Glomerular visceral epithelial cell (primary cell): ENCODE measurements around the gene AXIN1.
"Not testable (repeated sequence)": the region's sequence is repeated elsewhere in the genome, so short reads cannot be mapped to it uniquely, and the experiment has no call there.

Source experiments
- DNase-seq: peaks from one replicate; pipeline ENCODE4 v3.0.0-alpha.2; 2016; ENCODE audit errors: extremely low spot score

AXIN1 gene

DNA sequence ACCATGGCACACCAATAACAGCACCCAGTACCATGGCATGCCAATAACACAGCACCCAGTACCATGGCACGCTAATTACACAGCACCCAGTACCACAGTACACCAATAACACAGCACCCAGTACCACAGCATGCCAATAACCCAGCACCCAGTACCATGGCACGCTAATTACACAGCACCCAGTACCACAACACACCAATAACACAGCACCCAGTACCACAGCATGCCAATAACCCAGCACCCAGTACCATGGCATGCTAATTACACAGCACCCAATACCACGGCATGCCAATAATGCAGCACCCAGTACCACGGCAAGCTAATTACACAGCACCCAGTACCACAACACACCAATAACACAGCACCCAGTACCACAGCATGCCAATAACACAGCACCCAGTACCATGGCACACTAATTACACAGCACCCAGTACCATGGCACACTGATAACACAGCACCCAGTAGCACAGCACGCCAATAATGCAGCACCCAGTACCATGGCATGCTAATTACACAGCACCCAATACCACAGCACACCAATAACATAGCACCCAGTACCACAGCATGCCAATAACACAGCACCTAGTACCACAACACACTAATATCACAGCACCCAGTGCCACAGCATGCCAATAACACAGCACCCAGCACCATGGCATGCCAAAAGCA is 18.2 kb downstream of the AXIN1 start:
- DNase-seq, result not testable (repeated sequence)

DNA sequence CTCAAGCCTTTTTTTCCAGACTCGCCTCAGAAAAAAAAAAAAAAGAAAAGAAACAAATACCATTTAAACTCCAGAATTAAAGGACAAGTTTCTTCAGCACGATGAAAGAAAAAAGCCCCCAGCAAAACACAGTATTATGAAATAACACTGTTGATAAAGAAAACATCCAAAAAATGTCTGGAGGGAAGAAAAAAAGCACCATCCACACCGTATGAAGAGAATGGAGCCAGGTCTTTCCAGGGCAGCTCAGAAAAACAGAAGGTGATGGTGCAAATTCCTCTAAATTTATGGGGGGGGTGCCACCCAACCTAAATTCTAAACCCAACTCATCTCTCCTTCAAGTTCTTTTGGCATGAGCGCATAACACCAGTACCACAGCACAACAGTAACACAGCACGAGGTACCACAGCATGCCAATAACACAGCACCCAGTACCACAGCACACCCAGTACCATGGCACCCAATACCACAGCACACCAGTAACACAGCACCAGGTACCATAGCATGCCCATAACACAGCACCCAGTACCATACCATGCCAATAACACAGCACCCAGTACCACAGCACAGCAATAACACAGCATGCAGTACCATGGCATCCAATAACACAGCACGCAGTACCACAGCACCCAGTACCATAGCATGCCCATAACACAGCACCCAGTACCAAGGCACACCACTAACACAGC is 19.0 kb downstream of the AXIN1 start:
- no peak for DNase-seq

DNA sequence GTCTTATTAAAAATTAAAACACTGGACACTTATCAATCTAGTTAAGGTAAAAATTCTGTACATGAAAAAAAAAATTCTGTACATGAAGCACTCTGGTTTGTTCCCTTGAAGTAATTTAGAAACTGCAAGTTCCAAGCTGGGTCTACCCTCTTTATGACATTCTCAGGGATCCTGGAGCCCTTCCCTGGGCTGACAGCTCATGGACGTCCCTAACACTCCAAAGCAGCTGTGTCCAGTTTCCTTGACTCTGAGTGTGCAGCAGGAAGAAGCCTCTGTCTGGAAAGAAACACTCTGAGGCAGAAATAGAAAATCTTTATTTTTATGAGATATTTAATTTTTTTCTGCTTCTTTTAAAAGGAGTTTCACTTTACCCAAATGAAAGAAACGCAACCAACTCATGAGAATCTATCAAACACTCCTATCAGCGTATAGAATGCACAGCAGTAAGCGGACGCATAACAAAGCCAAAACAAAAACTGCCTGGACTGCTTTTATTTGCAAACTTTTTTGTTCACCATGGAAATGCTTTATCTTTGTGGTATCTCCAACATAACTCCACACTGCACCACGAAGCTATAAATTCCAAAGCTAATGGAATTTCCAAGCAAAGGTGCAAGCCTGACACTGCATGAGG is 21.2 kb downstream of the AXIN1 start:
- not testable (repeated sequence) for DNase-seq

GRCh38 chr16:330741-331140 is 21.8 kb downstream of the AXIN1 start:
- DNase-seq, result no peak

DNA sequence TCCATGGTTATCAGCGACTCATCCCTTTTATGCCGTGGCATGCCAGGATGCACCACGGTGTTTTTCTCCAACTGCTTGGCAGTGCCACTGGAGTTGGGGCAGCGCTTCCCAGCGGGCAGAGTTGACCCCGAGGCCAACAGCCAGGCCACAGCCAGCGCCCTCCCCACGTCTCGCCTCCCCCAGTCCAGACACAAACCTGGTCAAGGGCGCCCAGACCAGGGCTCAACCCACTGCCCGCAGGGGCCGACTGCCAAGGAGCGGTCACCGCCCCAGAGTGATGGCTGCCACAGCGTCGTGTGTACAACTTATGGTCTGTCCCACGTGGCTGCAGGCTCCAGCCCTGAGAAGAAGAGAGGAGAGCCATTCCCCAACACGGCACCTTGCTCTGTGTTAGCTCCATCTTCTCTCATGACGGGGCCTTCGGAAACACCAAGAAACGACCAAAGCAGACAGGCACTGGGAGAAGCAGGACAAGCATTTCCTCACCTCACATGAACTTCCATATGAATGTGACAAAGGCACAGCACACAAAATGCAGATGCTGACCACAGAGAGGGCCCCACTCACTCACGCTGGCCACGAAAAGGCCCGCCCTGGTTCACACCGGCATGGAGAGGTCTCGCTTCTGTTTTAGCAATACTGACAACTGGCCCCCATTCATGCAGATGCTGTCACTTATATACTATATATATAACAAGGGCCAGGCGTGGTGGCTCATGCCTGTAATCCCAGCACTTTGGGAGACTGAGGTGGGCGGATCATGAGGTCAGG is 27.0 kb downstream of the AXIN1 start:
- no peak for DNase-seq

- no peak for DNase-seq
These were observed 27.8 kb downstream of the AXIN1 start for GRCh38 chr16:324451-325334.

GRCh38 chr16:324201-324450 is 28.4 kb downstream of the AXIN1 start:
- DNase-seq, result no peak

DNA sequence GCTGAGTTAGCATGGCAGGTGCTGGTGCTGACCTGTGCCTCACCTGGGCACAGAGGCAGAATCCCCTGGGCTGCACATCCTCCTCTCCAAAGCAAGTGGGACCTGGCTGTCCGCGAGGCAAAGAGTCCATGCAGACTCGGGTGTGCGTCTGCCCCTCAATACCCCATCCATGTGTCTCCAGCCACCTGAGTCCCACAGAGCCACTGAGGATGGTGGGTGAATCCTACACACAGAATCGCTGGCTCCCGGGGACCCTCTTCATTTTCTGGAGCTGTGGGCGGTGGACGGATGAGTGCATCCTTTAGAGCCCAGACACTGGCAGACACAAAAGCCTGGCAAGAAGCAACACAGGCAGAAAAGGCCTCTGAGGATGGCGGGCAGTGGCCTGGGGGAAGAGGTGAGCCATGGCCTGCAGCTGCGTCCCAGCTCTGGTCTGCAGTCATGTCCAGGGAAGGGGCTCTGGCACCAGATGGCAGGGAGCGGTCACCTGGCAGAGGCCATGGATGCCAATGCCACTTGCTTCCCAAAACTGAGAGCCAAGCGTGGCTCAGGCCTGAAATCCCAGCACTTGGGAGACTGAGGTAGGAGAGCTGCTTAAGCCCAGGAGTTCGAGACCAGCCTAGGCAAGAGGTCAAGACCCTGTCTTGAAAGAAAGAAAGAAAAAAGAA is 29.9 kb downstream of the AXIN1 start:
- DNase-seq, result no peak

GRCh38 chr16:321532-321931 is 31.0 kb downstream of the AXIN1 start:
- no peak for DNase-seq

GRCh38 chr16:320206-320605 is 32.3 kb downstream of the AXIN1 start:
- no peak for DNase-seq

DNA sequence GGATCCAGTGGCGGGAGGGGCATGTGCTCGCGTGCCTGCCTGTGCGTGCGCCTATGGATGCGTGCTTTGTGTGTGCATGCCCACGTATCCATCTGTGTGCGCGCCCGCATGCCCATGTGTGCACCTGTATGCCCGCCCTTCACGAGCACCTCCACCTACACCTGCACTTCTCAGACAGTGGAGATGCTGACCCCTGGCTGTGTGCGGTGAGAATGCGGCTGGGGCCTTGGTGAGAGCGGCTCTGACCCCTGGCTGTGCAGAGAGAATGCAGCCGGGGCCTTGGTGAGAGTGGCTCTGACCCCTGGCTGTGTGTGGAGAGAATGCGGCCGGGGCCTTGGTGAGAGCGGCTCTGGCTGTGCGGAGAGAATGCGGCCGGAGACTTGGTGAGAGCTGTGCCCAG is 33.9 kb downstream of the AXIN1 start:
- DNase-seq, result no peak

DNA sequence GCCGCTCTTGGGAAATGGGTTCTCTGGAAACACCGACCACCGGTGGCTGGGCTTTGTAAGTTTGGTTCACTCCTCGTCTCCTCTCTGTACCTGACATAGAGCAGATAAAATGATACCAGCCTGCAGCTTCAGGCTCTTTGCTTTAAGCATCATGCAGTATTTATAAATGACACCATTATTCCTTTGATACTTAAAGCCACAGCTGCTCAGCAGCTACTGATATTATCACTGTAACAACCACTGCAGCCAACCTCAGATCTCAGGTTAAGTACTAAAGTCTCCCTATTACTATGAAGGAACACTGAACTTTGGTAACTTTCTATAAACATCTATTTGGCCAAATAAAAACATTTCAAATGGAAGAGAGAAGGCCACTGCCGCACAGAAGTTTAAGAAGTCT is 34.9 kb downstream of the AXIN1 start:
- DNase-seq, result no peak

GRCh38 chr16:316741-317464 is 35.6 kb downstream of the AXIN1 start:
- no peak for DNase-seq

- no peak for DNase-seq
These were observed 37.7 kb downstream of the AXIN1 start for GRCh38 chr16:314795-315299.

DNA sequence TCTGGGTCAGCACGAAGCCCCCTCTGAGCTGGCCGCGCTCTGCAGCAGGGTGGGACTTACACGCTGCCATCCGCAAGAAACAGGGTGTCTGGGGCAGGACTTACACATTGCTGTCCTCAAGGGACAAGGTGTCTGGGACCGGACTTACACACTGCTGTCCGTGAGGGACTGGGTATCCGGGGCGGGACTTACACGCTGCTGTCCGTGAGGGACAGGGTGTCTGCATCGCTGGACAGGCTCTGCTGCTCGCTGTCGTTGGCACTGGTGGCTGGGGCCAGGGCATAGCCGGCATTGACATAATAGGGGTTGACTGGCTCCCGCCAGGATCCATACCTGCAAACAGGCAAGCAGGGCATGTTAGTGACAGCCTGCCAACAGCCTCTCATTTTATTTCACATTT is 38.2 kb downstream of the AXIN1 start:
- no peak for DNase-seq

GRCh38 chr16:311725-312124 is 40.8 kb downstream of the AXIN1 start:
- no peak for DNase-seq

DNA sequence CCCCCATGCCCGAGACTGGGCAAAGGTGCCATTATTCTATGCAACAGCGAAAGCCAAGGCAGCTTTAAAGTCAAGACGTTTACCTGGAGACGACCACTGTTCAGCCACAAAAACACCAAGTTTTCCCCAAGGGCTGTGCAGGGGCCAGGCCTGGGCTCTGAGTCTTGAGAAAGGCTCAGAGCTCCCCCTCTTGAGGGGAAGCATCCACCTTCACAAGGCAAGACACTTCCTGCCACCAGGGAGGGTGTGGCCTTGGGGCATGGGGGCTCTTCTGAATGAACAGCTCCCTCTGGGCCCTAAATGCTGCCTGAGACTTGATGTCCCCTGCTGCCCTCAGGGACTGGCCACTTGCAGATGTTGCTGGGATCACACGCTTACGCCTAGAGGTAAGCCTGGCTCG is 43.0 kb downstream of the AXIN1 start:
- DNase-seq, result no peak

DNA sequence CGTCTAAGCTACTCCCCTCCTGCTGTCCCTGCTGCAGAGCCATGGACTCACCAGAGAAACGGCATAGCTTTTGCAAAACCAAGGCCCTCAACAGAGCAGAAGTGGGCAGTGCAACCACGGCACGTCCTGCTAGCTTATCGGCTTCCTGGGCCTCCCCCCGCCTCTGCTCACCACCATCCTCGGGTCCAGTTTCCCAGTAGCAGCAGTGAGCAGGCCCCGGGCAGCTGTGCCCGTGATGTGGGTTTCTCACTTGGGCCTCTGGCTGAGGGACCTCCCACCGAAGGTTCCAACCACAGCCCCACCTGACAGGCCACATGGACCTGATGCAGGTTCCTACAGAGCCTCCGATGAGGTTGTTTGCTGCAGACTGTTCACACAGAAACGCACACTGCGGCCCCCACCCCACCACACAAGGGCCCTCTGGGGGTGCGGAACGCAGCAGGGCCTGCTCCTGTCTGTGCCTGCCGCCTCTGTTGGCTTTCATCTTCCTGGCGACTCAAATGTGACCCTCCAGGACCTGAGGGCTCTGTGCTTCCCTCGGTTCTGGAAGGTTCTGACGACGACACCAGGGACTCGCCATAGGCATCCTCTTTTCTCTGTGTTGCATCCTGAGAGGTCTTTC is 44.7 kb downstream of the AXIN1 start:
- no peak for DNase-seq

DNA sequence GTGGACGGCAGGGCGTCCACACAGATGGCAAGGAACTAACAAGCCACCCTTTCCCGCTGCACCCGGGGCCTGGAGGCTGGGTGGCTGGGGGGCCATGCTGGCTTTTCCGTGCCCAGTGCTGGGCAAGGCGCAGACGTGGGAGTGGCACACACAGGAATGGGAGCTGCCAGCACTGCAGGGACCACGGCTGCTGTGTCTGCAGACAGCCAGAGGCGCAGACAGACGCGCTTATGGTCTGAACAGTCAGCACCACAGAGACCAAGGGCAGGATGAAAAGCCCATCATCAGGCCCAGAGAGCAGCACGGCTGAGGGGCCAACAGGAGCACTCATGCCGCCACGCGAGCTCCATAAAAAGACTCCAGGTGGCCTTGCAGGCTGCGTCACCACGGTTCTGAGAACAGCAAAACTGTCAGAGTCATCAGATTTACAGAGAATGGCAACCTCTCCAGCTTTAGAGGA is 45.6 kb downstream of the AXIN1 start:
- no peak for DNase-seq
